Endometrium (tissue), 2 donors: ENCODE data around the gene PPP1R7.

Experiments used
- FAIRE-seq: peaks from 2 replicates; lab custom pipeline; 2012; peaks lifted over from hg19 to GRCh38; lab: Jason Lieb, UNC
- donor health status: control.
- donor health status: control.

PPP1R7 gene

GRCh38 chr2:241120440-241120839 is 29.8 kb upstream of the PPP1R7 start:
- no peak for FAIRE-seq

DNA sequence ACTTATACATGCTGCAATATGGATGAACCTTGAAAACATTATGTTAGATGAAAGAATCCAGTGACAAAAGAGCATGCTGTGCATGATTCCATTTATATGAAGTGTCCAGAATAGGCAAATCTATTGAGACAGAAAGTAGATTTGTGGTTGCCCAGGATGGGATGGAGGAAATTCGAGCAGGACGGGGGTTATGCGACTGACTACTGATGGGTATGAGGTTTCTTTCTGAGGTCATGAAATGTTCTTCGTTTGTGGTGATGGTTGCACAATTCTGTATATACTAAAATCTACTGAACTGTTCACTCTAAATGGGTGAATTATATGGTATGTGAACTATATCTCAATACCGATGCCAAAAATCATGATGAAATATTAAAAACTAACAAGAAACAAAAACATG is 29.3 kb upstream of the PPP1R7 start:
- no peak for FAIRE-seq

DNA sequence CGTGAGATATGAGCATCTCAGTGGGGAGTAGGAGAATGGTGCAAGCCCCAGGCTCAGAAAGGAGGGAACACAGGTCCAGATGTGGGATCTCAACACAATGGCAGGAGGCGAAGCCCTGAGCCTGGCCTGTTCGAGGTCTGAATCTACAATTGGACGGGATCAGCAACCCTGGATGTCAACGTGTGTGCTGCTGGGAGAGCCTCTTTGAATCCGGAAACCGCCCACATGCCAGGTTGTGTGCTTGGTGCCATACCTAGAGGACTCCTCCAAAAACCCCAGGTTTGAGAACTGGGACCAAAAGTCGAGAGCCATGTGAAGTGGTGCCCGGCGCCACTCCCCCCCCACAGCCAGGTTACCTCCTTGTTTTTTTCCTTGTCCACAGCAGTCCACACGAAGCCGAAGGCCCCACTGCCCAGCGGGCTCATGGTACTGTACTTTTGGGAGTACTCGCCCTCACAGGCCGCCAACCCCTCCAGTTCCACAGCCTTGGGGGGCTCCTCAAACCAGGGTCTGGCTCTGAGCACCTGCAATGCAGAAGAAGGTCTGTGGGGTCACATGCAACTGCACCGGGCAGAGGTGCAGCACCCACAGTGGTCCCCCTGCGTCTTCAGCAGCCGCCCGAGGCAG is 27.8 kb upstream of the PPP1R7 start:
- FAIRE-seq = no peak

DNA sequence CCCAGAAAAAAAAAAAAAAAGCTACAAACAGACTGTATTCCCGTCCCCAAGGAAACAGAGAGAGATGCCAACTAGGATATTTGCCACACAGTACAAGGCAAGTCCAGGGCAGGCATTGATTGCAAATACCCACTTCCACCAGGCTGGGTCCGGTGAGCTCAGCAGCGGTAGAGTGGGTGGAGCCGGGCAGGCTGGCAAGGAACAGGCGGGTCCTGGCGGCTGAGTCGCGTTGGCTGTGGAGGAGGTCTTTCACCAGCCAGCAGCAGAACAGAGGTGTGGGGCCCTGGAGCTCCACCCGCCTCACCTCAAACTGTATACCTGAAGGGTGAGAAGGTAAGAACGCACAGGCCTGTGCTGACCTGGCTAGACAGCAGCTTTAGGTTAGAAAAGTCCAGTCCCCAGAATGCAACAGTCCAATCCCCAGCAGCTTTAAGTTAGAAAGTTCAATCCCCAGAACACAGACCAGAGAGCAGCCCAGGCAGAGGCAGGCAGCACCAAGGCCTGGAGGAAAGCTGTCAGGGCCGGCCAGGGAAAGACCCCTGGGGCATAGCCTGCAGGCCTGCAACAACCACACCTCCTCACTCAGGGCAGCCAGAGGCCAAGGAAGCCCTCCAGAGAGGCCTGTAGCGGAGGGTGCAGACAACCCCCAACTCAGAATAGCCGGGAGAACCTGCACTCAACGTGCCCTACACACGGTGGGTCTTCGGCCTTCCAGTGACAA is 26.3 kb upstream of the PPP1R7 start:
- no peak for FAIRE-seq

DNA sequence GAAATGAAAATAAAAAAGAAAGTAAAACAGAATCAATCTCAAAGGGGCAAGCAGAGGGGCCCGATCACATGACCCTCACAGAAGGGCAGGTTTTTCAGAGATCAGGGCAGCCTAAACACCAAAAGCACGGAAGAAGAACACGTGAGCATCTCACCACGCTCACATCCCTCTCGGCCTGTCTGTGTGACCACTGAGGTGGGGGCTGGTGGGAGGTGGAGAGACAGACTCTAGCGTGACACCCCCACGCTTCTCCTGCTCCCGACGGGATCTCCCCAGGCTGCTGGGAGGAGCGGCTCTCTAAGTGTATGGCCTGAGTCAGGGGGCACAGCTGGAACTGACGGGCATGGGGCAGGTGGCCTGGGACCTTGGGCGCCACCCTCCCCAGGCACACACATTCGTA is 24.6 kb upstream of the PPP1R7 start:
- FAIRE-seq = no peak

DNA sequence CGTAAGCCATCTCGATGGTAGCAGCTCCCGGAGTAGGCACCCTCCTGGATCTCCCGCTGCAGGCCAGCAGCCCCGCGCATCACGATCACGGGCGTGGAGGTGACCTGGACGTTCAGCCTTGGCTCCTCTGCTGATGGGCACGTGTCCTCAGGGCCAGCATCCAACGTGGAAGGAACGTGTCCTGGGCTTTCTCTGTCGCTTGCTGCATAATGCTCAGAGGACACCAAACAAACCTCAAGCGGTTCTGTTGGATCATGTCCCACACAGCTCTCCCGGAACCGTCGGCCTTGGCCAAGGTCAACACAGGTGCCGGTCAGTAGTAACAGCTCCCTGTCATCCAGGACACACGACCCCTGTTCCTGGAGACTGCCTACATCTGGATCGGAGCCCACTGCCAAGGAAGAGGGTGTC is 24.1 kb upstream of the PPP1R7 start:
- FAIRE-seq = no peak

DNA sequence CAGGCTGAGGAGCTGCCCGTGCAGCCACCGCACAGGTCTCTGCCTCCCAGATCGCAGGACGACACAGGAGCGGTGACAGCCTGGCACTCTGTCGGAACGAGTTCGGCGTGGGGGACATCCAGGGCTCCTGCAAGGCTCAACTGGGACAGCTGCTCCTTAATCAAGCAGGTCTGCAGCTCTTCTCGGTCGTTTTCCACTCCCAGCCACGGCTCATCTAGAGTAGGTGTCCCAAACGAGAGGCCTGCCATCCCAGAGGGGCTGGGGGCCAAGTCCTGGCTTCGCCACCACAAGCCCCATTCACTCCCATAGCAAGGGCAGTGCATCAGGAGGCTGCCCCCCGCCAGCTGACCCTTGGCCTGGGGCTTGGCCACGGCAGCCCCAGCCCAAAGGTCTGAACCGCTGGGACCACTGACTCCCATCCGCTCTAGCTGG is 23.5 kb upstream of the PPP1R7 start:
- no peak for FAIRE-seq

DNA sequence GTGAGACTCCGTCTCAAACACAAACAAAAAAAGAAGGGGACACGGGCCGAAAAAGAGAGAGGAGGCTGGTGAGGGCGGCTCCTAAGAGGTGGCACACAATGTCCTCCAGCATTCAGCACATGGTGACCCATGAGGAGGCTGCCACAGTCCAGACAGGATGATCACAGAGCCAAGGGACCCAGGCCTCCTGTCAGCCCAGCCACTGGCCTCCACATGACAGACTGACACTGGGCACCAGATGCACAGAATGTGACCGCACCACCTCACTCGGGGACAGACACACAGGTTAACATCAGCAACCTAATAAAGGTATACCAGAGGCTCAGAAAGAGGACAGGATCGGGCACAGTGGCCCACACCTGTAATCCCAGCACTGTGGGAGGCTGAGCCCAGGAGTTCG is 22.0 kb upstream of the PPP1R7 start:
- FAIRE-seq = no peak

- no peak for FAIRE-seq
Measured at GRCh38 chr2:241129086-241129871, 21.0 kb upstream of the PPP1R7 start.

- no peak for FAIRE-seq
Measured at GRCh38 chr2:241130316-241130715, 20.0 kb upstream of the PPP1R7 start.

- FAIRE-seq = no peak
Measured at GRCh38 chr2:241131531-241131930, 18.7 kb upstream of the PPP1R7 start.

DNA sequence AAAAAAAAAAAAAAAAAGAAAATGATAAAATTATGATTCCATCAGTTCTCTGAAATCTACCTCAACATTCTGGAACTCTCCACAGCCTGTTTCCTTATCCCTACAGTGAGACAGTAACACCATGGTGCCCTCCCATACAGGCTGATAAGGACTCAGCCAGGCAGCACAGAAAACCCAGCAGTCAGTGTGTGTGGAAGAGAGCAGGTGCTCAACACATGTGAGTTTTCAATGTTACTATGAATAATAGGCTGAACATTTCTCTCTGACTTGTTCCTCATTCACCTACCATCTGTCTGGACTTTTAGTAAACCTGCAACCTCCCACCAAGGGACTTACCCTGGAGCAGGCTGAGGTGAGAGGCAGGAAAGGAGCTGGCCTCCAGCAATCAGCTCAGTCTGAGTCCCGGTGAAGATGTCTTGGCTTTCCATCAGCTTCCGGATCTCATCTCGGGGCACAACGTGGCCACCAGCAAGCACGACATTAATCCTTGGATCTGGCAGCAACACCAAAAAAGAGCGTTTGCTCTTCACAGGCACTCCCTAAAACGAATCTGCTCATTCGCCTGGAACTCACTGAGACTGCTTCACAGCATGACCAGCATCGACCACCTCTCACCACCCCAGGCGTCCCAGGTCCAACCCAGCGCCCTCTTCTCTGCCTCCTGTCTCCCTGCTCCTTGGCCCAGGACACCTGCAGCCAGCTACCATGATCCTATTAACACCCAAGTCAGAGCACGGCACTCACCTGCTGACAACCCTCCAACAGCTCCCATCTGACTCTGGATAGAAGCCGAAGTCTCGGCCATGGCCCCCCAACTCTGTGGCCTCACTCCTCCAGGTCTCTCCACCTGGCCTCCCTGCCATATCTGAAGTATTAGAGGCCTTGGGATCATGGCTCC is 17.5 kb upstream of the PPP1R7 start:
- no peak for FAIRE-seq

DNA sequence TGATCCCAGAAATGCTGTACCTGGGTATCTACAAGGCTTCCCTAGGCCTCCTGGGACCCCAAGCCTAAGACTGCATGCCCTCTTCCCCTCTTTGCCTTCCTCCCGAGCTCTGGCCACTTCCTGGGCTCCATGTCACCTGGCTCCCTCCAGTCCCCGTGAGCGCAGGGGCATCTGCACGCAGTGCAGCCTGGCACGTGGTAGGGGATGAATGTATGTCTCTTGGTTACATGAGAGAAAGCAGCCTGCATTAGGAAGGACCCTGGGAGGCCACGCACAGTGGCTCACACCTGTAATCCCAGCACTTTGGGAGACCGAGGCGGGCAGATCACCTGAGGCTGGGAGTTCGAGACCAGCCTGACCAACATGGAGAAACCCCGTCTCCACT is 16.8 kb upstream of the PPP1R7 start:
- FAIRE-seq = no peak

GRCh38 chr2:241134711-241135110 is 15.6 kb upstream of the PPP1R7 start:
- no peak for FAIRE-seq

- no peak for FAIRE-seq
Measured at GRCh38 chr2:241135737-241136136, 14.5 kb upstream of the PPP1R7 start.

DNA sequence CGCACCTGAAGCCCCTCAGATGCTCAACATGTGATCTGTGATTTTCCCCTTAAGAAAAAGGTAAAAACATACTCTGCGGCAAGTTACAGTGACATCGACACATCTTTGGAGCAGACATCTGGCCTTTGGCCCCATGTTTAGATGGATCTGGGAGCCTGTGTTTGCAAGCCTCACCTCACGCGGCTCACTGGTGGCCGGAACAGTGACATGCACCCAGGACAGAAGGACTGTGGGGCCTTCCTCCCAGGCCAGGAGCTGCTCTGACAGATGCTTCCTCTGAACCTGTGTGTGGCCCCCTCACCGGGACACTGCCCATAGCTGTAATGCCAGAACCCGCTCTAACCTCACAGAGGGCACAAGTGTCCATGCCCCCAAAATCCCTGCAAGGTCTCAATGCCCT is 14.1 kb upstream of the PPP1R7 start:
- no peak for FAIRE-seq

DNA sequence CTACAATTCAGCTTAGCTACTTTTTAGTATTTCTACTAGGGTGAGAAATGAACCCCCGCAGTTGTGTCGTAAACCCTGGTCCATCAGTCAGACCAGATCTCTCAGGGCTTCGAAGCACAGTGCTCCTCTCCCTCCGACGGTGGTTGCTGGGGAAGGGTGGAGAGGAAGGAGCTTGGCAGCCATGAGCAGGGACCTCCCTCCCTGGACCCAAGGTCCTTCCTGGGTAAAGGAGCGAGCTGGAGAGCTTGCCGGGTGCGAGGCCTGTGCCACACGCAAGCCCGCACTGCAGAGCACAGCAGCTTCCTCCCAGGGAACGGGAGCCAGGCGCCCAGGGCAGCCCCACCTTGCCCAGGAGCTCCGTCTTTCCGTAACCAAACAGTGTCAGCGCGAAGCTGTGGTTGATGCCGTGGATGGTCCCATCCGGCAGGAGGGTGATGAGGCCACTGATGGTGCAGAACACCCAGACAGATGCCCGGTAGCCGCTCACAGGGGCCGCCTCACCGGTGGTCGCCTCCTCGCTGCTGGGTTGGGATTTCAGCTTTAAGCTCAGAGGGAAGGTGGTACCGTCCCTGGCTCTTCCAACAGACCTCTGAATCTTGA is 13.5 kb upstream of the PPP1R7 start:
- FAIRE-seq = no peak

- FAIRE-seq = no peak
Measured at GRCh38 chr2:241137276-241138190, 12.7 kb upstream of the PPP1R7 start.

- no peak for FAIRE-seq
Measured at GRCh38 chr2:241138471-241138870, 11.8 kb upstream of the PPP1R7 start.

- no peak for FAIRE-seq
Measured at GRCh38 chr2:241139531-241140444, 10.5 kb upstream of the PPP1R7 start.
